Measurements from ENCODE around the gene SULF2.

The SULF2 gene

DNA sequence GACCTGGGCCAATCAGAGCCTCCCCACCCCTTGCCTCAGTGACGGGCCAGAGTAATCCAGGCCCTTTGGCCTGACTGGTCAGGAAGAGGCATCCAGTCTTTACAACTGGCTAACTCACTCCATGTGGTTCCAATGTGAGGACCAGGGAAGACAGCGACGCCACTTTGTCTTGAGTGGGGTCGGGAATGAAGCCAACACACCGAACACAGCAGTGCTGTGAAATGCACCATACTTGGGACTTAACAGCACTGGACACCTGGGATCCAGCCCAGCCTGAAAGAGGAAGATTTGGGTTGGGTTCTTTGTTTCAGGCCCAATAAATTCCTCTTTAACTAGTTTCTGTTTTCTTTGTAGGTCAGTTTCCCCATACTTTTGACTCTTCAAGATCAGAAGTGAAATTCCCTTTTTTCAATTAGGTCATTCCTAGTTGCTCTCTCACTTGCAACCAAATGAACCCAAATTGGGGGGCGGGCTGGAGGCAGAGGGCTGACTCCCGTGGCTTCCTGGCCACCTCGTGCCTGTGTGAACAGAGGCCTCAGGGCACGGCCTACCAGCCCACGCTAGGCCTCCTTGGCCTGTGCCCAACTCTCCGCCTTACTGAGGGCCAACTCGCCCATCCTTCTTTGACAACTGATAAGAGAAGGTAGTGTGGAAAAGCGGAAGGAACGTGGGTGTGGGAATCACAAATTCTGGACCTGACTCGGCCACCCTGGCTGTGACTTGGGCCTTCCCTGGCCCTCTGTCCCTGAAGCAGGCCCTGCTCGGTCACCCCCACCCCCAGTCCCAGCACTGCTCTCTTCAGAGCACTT is 17.1 kb downstream of the SULF2 start:
- H3K4me2 ChIP-seq (ENCODE audit: low read depth, low read length, poor library complexity, severe bottlenecking) = no peak overlapping the region
- H3K4me1 ChIP-seq (ENCODE audit: insufficient read depth, low read length, poor library complexity, severe bottlenecking) = no peaks in the 10 kb centered on the region
- no peaks in the 10 kb centered on the region for H4K20me1 ChIP-seq (ENCODE audit: insufficient read depth, low read length, poor library complexity, severe bottlenecking)

GRCh38 chr20:47765691-47766594 is 19.3 kb downstream of the SULF2 start:
- no peaks in the 10 kb centered on the region for H3K36me3 ChIP-seq (ENCODE audit: insufficient read depth, low read length)
- H3K9ac ChIP-seq (ENCODE audit: low read depth, low read length, poor library complexity, severe bottlenecking) = no peak overlapping the region
- H3K79me2 ChIP-seq (ENCODE audit: insufficient read depth, low read length) = no peaks in the 10 kb centered on the region
- no peaks in the 10 kb centered on the region; the same call in 1 of the 2 replicates for H3K9me3 ChIP-seq (ENCODE audit: insufficient read depth, low read depth, low read length)
- H3F3A ChIP-seq (ENCODE audit: low read depth) = no peaks in the 10 kb centered on the region
- H4K20me1 ChIP-seq (ENCODE audit: insufficient read depth, low read length, poor library complexity, severe bottlenecking) = no peaks in the 10 kb centered on the region
- H3K4me3 ChIP-seq (ENCODE audit: low read length, poor library complexity, severe bottlenecking) = no peak overlapping the region
- no peaks in the 10 kb centered on the region for H3K27me3 ChIP-seq (ENCODE audit: insufficient read depth, low read length, poor library complexity, severe bottlenecking)
- H3K4me2 ChIP-seq (ENCODE audit: low read depth, low read length, poor library complexity, severe bottlenecking) = no peak overlapping the region
- no peak overlapping the region for H2AFZ ChIP-seq (ENCODE audit: low read length)
- no peaks in the 10 kb centered on the region for H3K9me2 ChIP-seq (replicated peaks; ENCODE audit: low read depth, low read length)
- no peak for TF ChIP-seq CTCF (conservative IDR thresholded peaks at IDR 0.05; ENCODE audit: low read length)
- TF ChIP-seq EZH2phosphoT487 (IDR thresholded peaks at IDR 0.05; ENCODE audit: borderline replicate concordance) = no peak
- no peaks in the 10 kb centered on the region for H3K4me1 ChIP-seq (ENCODE audit: insufficient read depth, low read length, poor library complexity, severe bottlenecking)

More for the DNA sequence above, 17.1 kb downstream of the SULF2 start:
- no peaks in the 10 kb centered on the region; the same call in 1 of the 2 replicates for H3K9me3 ChIP-seq (ENCODE audit: insufficient read depth, low read depth, low read length)
- no peaks in the 10 kb centered on the region for H3K79me2 ChIP-seq (ENCODE audit: insufficient read depth, low read length)
- no peaks in the 10 kb centered on the region for H3K36me3 ChIP-seq (ENCODE audit: insufficient read depth, low read length)
- no peak overlapping the region for H3K9ac ChIP-seq (ENCODE audit: low read depth, low read length, poor library complexity, severe bottlenecking)
- no peaks in the 10 kb centered on the region for H3F3A ChIP-seq (ENCODE audit: low read depth)
- no peaks in the 10 kb centered on the region for H3K9me2 ChIP-seq (replicated peaks; ENCODE audit: low read depth, low read length)
- no peak overlapping the region for H2AFZ ChIP-seq (ENCODE audit: low read length)
- no peaks in the 10 kb centered on the region for H3K27me3 ChIP-seq (ENCODE audit: insufficient read depth, low read length, poor library complexity, severe bottlenecking)
- H3K4me3 ChIP-seq (ENCODE audit: low read length, poor library complexity, severe bottlenecking) = no peak overlapping the region
- TF ChIP-seq EZH2phosphoT487 (IDR thresholded peaks at IDR 0.05; ENCODE audit: borderline replicate concordance) = no peak
- no peak for TF ChIP-seq CTCF (conservative IDR thresholded peaks at IDR 0.05; ENCODE audit: low read length)

DNA sequence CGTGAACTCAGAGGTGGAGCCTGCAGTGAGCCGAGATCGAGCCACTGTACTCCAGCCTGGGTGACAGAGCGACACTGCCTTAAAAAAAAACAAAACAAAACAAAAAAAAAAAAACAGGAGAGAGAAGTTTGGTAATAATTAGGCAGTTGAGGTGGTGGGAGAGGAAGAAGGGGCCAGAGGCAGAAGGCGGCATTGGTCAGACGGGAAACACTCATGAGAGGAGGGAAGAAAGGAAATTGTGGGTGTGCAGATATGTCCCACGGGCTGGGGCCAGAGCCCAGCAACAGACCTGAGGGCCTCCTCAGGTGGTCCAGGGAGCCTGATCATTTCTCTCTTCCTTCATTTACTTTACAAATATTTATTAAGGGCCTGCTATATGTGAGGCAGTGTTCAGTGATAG is 20.0 kb downstream of the SULF2 start:
- TF ChIP-seq CTCF (conservative IDR thresholded peaks at IDR 0.05; ENCODE audit: low read length) (no peak), EZH2phosphoT487 (IDR thresholded peaks at IDR 0.05; ENCODE audit: borderline replicate concordance) (no peak)
- no peak overlapping the region for H3K4me3 ChIP-seq (ENCODE audit: low read length, poor library complexity, severe bottlenecking)
- H3F3A ChIP-seq (ENCODE audit: low read depth) = no peaks in the 10 kb centered on the region
- H3K9me3 ChIP-seq (ENCODE audit: insufficient read depth, low read depth, low read length) = no peaks in the 10 kb centered on the region; the same call in 1 of the 2 replicates
- no peak overlapping the region for H3K9ac ChIP-seq (ENCODE audit: low read depth, low read length, poor library complexity, severe bottlenecking)
- no peak overlapping the region for H2AFZ ChIP-seq (ENCODE audit: low read length)
- H4K20me1 ChIP-seq (ENCODE audit: insufficient read depth, low read length, poor library complexity, severe bottlenecking) = no peaks in the 10 kb centered on the region
- H3K4me1 ChIP-seq (ENCODE audit: insufficient read depth, low read length, poor library complexity, severe bottlenecking) = no peaks in the 10 kb centered on the region
- H3K4me2 ChIP-seq (ENCODE audit: low read depth, low read length, poor library complexity, severe bottlenecking) = no peak overlapping the region
- H3K27me3 ChIP-seq (ENCODE audit: insufficient read depth, low read length, poor library complexity, severe bottlenecking) = no peaks in the 10 kb centered on the region
- no peaks in the 10 kb centered on the region for H3K9me2 ChIP-seq (replicated peaks; ENCODE audit: low read depth, low read length)
- no peaks in the 10 kb centered on the region for H3K36me3 ChIP-seq (ENCODE audit: insufficient read depth, low read length)
- no peaks in the 10 kb centered on the region for H3K79me2 ChIP-seq (ENCODE audit: insufficient read depth, low read length)
